H1 (cell line): ENCODE data around the gene ST7L. TPM values are rescaled to one million over a fixed set of nuclear protein-coding genes. Genes with fewer than 3 reads are reported as not detected.

Experiments
- CTCF ChIA-PET: fragments of 300-600 bp; sonication (Branson Sonifier 250); formaldehyde crosslinking; loops from one replicate; lab custom pipeline; 2021; ENCODE audit not compliant: partially characterized antibody; lab: Charles Lee
- POLR2A ChIA-PET: fragments of 300-600 bp; sonication (Branson Sonifier 250); formaldehyde crosslinking; loops from one replicate; lab custom pipeline; 2021; ENCODE audit warnings: inconsistent platforms; ENCODE audit not compliant: partially characterized antibody; lab: Charles Lee
- DNase-seq, 2 experiments: peaks; one replicate each; pipeline versions ENCODE4 v3.0.0 to v3.0.0-alpha.2; 2010 to 2022; ENCODE audit warnings: low spot score in 2 of 2, low read depth in 1 of 2, mixed read lengths in 1 of 2
- FAIRE-seq: peaks from 2 replicates; lab custom pipeline; 2011; peaks lifted over from hg19 to GRCh38; lab: Jason Lieb, UNC
- H2AFZ ChIP-seq: 2 replicates; pipeline ENCODE4 v1.8.1; 2012; ENCODE audit warnings: low read length, inconsistent platforms
- H2AK5ac ChIP-seq: 2 replicates; pipeline ENCODE4 v1.6.1; 2013; ENCODE audit warnings: low read depth, low read length
- H2BK120ac ChIP-seq: replicated peaks from 2 replicates; pipeline ENCODE3; 2013; ENCODE audit warnings: low read depth, low read length, inconsistent platforms
- H2BK12ac ChIP-seq: 2 replicates; pipeline ENCODE4 v1.6.1; 2013; ENCODE audit warnings: low read depth, low read length
- H2BK15ac ChIP-seq: 2 replicates; pipeline ENCODE4 v1.6.1; 2013; ENCODE audit warnings: low read length
- H2BK20ac ChIP-seq: 2 replicates; pipeline ENCODE4 v1.6.1; 2013; ENCODE audit warnings: low read length
- H2BK5ac ChIP-seq: 2 replicates; pipeline ENCODE4 v1.6.1; 2013; ENCODE audit warnings: low read depth, low read length
- H3K14ac ChIP-seq: 2 replicates; pipeline ENCODE4 v1.6.1; 2013; ENCODE audit warnings: inconsistent platforms; ENCODE audit not compliant: insufficient read length
- H3K18ac ChIP-seq: 2 replicates; pipeline ENCODE4 v1.6.1; 2013; ENCODE audit warnings: low read length; ENCODE audit errors: extremely low read depth
- H3K23ac ChIP-seq: 2 replicates; pipeline ENCODE4 v1.6.1; 2013; ENCODE audit warnings: inconsistent platforms; ENCODE audit not compliant: insufficient read length
- H3K23me2 ChIP-seq: 2 replicates; pipeline ENCODE4 v1.6.1; 2013; ENCODE audit warnings: low read depth, low read length
- H3K27ac ChIP-seq: 2 replicates; pipeline ENCODE4 v1.6.1; 2011; ENCODE audit warnings: low read depth, low read length, inconsistent platforms
- H3K27me3 ChIP-seq, 4 experiments: replicated peaks in 1 of 4; 1 replicate in 1 of 4; 2 replicates in 3 of 4; pipeline versions ENCODE4 v1.6.1 to v1.8.1; 2011 to 2013; ENCODE audit warnings: low read length in 3 of 4, mild to moderate bottlenecking in 3 of 4, inconsistent platforms in 2 of 4, mixed read lengths in 2 of 4, moderate library complexity in 1 of 4; ENCODE audit not compliant: control insufficient read depth in 3 of 4, insufficient read depth in 3 of 4; ENCODE audit errors: extremely low read depth in 1 of 4
- H3K36me3 ChIP-seq, 4 experiments: 2 replicates each; pipeline versions ENCODE4 v1.6.1 to v1.8.1; 2011 to 2013; ENCODE audit warnings: mild to moderate bottlenecking in 4 of 4, low read length in 3 of 4, moderate library complexity in 2 of 4, control low read depth in 1 of 4, inconsistent platforms in 1 of 4; ENCODE audit not compliant: insufficient read depth in 4 of 4, control insufficient read depth in 2 of 4
- H3K4ac ChIP-seq: replicated peaks from 2 replicates; pipeline ENCODE3; 2013; ENCODE audit warnings: low read length, low read depth, mixed read lengths, inconsistent platforms; ENCODE audit not compliant: insufficient read length
- H3K4me1 ChIP-seq, 4 experiments: replicated peaks in 1 of 4; 1 replicate in 1 of 4; 2 replicates in 3 of 4; pipeline versions ENCODE4 v1.6.1 to v1.8.1; 2011 to 2013; ENCODE audit warnings: low read length in 3 of 4, inconsistent platforms in 2 of 4, mixed read lengths in 1 of 4; ENCODE audit not compliant: insufficient read depth in 4 of 4, control insufficient read depth in 3 of 4
- H3K4me2 ChIP-seq, 2 experiments: 2 replicates each; pipeline versions ENCODE4 v1.6.1 to v1.8.1; 2011 to 2013; ENCODE audit warnings: low read depth in 2 of 2, low read length in 2 of 2, control low read depth in 1 of 2, inconsistent platforms in 1 of 2, mild to moderate bottlenecking in 1 of 2; ENCODE audit not compliant: insufficient read depth in 1 of 2
- H3K4me3 ChIP-seq, 4 experiments: fragments of 200-600, 300-600 bp in 1 of 4; sonication (generic), shearing (Covaris generic), sonication (Bioruptor Twin) in 1 of 4; 2 replicates each; pipeline versions ENCODE4 v1.5.1 to v1.8.1; 2011 to 2016; ENCODE audit warnings: low read length in 4 of 4, low read depth in 3 of 4, control low read depth in 2 of 4, inconsistent platforms in 2 of 4, mild to moderate bottlenecking in 2 of 4, mixed read lengths in 1 of 4, moderate library complexity in 1 of 4; ENCODE audit not compliant: insufficient read depth in 2 of 4; ENCODE audit errors: extremely low read depth in 1 of 4
- H3K56ac ChIP-seq: replicated peaks from 2 replicates; pipeline ENCODE3; 2013; ENCODE audit warnings: low read depth, mild to moderate bottlenecking, mixed read lengths, low read length, inconsistent platforms; ENCODE audit not compliant: insufficient read length
- H3K79me1 ChIP-seq: 2 replicates; pipeline ENCODE4 v1.6.1; 2013; ENCODE audit warnings: low read depth, low read length, control low read depth
- H3K79me2 ChIP-seq, 2 experiments: 2 replicates each; pipeline versions ENCODE4 v1.6.1 to v1.8.1; 2012 to 2013; ENCODE audit warnings: low read length in 2 of 2, mild to moderate bottlenecking in 2 of 2, inconsistent platforms in 1 of 2; ENCODE audit not compliant: insufficient read depth in 2 of 2, control insufficient read depth in 1 of 2
- H3K9ac ChIP-seq, 4 experiments: replicated peaks in 1 of 4; 1 replicate in 1 of 4; 2 replicates in 3 of 4; pipeline versions ENCODE4 v1.6.1 to v1.8.1; 2011 to 2013; ENCODE audit warnings: low read depth in 3 of 4, low read length in 3 of 4, control low read depth in 2 of 4, mild to moderate bottlenecking in 2 of 4, moderate library complexity in 2 of 4, inconsistent platforms in 1 of 4; ENCODE audit errors: extremely low read depth in 1 of 4
- H3K9me3 ChIP-seq, 2 experiments: 2 replicates each; pipeline versions ENCODE4 v1.6.1 to v1.8.1; 2012 to 2013; ENCODE audit warnings: mild to moderate bottlenecking in 2 of 2, moderate library complexity in 2 of 2, control low read depth in 1 of 2, inconsistent platforms in 1 of 2, low read depth in 1 of 2, low read length in 1 of 2, mixed read lengths in 1 of 2; ENCODE audit not compliant: insufficient read depth in 2 of 2
- H4K20me1 ChIP-seq, 2 experiments: replicated peaks in 1 of 2; 2 replicates each; pipeline versions ENCODE3 to v1.8.1; 2011 to 2013; ENCODE audit warnings: inconsistent platforms in 2 of 2, low read length in 2 of 2, mild to moderate bottlenecking in 1 of 2; ENCODE audit not compliant: insufficient read depth in 2 of 2, control insufficient read depth in 1 of 2
- H4K5ac ChIP-seq: 2 replicates; pipeline ENCODE4 v1.6.1; 2013; ENCODE audit warnings: low read length, low read depth, mixed read lengths, inconsistent platforms; ENCODE audit not compliant: insufficient read length
- H4K8ac ChIP-seq: 2 replicates; pipeline ENCODE4 v1.8.0; 2013; ENCODE audit warnings: mild to moderate bottlenecking, moderate library complexity, low read length, inconsistent platforms; ENCODE audit not compliant: insufficient read depth; ENCODE audit errors: extremely low read depth
- H4K91ac ChIP-seq: replicated peaks from 2 replicates; pipeline ENCODE3; 2013; ENCODE audit warnings: low read length, mixed read lengths, inconsistent platforms; ENCODE audit not compliant: insufficient read length
- CBX8 ChIP-seq: fragments of 300-800, 300-1000 bp; sonication (generic); IDR thresholded peaks from 2 replicates; pipeline ENCODE4 v1.7.1; 2016; ENCODE audit warnings: low read depth, low read length, borderline replicate concordance
- CEBPB ChIP-seq: IDR thresholded peaks from 2 replicates; pipeline ENCODE4 v1.6.1; 2012; ENCODE audit warnings: low read depth, low read length
- CHD2 ChIP-seq: IDR thresholded peaks from 2 replicates; pipeline ENCODE4 v1.6.1; 2012; ENCODE audit warnings: low read length, improper control_type of control experiment
- EP300 ChIP-seq, 2 experiments: IDR thresholded peaks; 1 replicate in 1 of 2; 2 replicates in 1 of 2; pipeline ENCODE4 v1.6.1; 2011 to 2012; ENCODE audit warnings: low read depth in 2 of 2, low read length in 2 of 2, mild to moderate bottlenecking in 2 of 2, borderline replicate concordance in 1 of 2, inconsistent platforms in 1 of 2, moderate library complexity in 1 of 2
- JUN ChIP-seq: IDR thresholded peaks from 2 replicates; pipeline ENCODE4 v1.6.1; 2011; ENCODE audit warnings: low read depth, mild to moderate bottlenecking, improper control_type of control experiment, low read length
- KDM1A ChIP-seq: fragments of 200-600, 300-600 bp; sonication (generic); IDR thresholded peaks from 2 replicates; pipeline ENCODE4 v1.7.1; 2016; ENCODE audit warnings: mild to moderate bottlenecking, low read length, borderline replicate concordance
- KDM4A ChIP-seq: IDR thresholded peaks from one replicate; pipeline ENCODE4 v1.7.1; 2012; ENCODE audit warnings: low read depth, mild to moderate bottlenecking, moderate library complexity, low read length, inconsistent platforms; ENCODE audit not compliant: severe bottlenecking
- NRF1 ChIP-seq: IDR thresholded peaks from 2 replicates; pipeline ENCODE4 v1.6.1; 2011; ENCODE audit warnings: mild to moderate bottlenecking, low read depth, low read length, improper control_type of control experiment
- PHF8 ChIP-seq: fragments of 200-600 bp; sonication (generic); conservative IDR thresholded peaks from 2 replicates; pipeline ENCODE4 v1.7.1; 2012; ENCODE audit warnings: low read depth, mild to moderate bottlenecking, inconsistent platforms, low read length, moderate library complexity
- SIRT6 ChIP-seq: IDR thresholded peaks from one replicate; pipeline ENCODE4 v1.7.1; 2012; ENCODE audit warnings: low read length, inconsistent platforms
- SP4 ChIP-seq: IDR thresholded peaks from 2 replicates; pipeline ENCODE4 v1.6.1; 2012; ENCODE audit warnings: low read length, inconsistent platforms
- SUZ12 ChIP-seq: fragments of 200-600 bp; sonication (generic); IDR thresholded peaks from 2 replicates; pipeline ENCODE4 v1.6.1; 2012; ENCODE audit warnings: mild to moderate bottlenecking, inconsistent platforms, low read length, moderate library complexity, mixed read lengths
- polyA plus RNA-seq, 7 experiments: library from polyadenylated mRNA; depleted of rRNA in 3 of 7; stranded (reverse) in 5 of 7; unstranded in 2 of 7; fragments of >200 nt in 5 of 7; fragments of 200-250 nt in 2 of 7; gene quantifications; 1 replicate in 5 of 7; 2 replicates in 1 of 7; 4 replicates in 1 of 7; pipeline versions ENCODE4 v1.2.1 to v1.2.3, GENCODE V29; 2011 to 2013; ENCODE audit warnings: missing spikeins in 2 of 7, mixed read lengths in 2 of 7
- total RNA-seq: library from RNA; stranded (reverse); fragmentation: NEBNext Ultra II Directional; extraction: Animal tissue kit (Norgen Biotek cat#: 25700); gene quantifications from 2 replicates; pipeline ENCODE4 v1.2.1, GENCODE V29; 2021

The ST7L gene
- total and polyA plus RNA-seq, 2 of the 8 experiments (the other 6 are each of a cell fraction or from before 2014, with no cell fraction given), result 9.6 to 16.2 TPM

- Histone ChIP-seq H2BK15ac (no peak overlapping the region), H3K27me3 (no peaks in the 10 kb centered on the region), H3K18ac (no peak overlapping the region), H4K8ac (no peak overlapping the region), H3K14ac (no peak overlapping the region), H4K5ac (no peak overlapping the region), H3K4me3 (no peak overlapping the region), H3K4me1 (no peaks in the 10 kb centered on the region), H2AK5ac (no peak overlapping the region), H3K9me3 (no peaks in the 10 kb centered on the region), H3K56ac (no peak overlapping the region), H3K36me3 (no peaks in the 10 kb centered on the region; a peak in 1 of 8 replicates), H2BK120ac (no peak overlapping the region), H4K91ac (no peak overlapping the region), H2BK5ac (no peak overlapping the region), H3K23ac (no peak overlapping the region), H3K4me2 (no peak overlapping the region), H3K79me2 (no peaks in the 10 kb centered on the region), H2BK20ac (no peak overlapping the region), H2BK12ac (no peak overlapping the region), H4K20me1 (no peaks in the 10 kb centered on the region), H2AFZ (no peak overlapping the region), H3K79me1 (no peaks in the 10 kb centered on the region), H3K9ac (no peak overlapping the region), H3K23me2 (no peaks in the 10 kb centered on the region), H3K27ac (no peak overlapping the region), H3K4ac (no peak overlapping the region)
- ChIA-PET POLR2A (interaction anchor here (1.3 kb wide), 1 partner anchor 29 kb away, joined by 3 read pairs; no protein-coding TSS in a partner anchor), CTCF (interaction anchor here (1.3 kb wide), 3 partner anchors 28 to 154 kb away, joined by 3 read pairs; no protein-coding TSS in a partner anchor)
- FAIRE-seq (no peak), DNase-seq (no peak)
- TF ChIP-seq CHD2 (no peak), SP4 (no peak), KDM1A (no peak), JUN (no peak), PHF8 (no peak), NRF1 (no peak), SIRT6 (no peak), EP300 (IDR thresholded peaks at IDR 0.05; ENCODE audit: borderline replicate concordance in 1 of 2, low read depth in 2 of 2, low read length in 2 of 2) (no peak), KDM4A (no peak), SUZ12 (no peak), CBX8 (no peak), CEBPB (no peak)
These were observed 64.5 kb downstream of the ST7L start for GRCh38 chr1:112554411-112554810.
